ENCODE measurements around the gene SLC30A4.

- TF ChIP-seq CBX2 (IDR thresholded peaks at IDR 0.05; ENCODE audit: borderline replicate concordance, low read depth) (no peak), RAD21 (conservative IDR thresholded peaks at IDR 0.05 in 1 of 2, IDR thresholded peaks at IDR 0.05 in 1 of 2) (no peak), EHF (CRISPR knock-in tag; IDR thresholded peaks at IDR 0.05) (no peak), CTCF (IDR thresholded peaks at IDR 0.05) (no peak)
- TF ChIP-seq, protein P1, sequence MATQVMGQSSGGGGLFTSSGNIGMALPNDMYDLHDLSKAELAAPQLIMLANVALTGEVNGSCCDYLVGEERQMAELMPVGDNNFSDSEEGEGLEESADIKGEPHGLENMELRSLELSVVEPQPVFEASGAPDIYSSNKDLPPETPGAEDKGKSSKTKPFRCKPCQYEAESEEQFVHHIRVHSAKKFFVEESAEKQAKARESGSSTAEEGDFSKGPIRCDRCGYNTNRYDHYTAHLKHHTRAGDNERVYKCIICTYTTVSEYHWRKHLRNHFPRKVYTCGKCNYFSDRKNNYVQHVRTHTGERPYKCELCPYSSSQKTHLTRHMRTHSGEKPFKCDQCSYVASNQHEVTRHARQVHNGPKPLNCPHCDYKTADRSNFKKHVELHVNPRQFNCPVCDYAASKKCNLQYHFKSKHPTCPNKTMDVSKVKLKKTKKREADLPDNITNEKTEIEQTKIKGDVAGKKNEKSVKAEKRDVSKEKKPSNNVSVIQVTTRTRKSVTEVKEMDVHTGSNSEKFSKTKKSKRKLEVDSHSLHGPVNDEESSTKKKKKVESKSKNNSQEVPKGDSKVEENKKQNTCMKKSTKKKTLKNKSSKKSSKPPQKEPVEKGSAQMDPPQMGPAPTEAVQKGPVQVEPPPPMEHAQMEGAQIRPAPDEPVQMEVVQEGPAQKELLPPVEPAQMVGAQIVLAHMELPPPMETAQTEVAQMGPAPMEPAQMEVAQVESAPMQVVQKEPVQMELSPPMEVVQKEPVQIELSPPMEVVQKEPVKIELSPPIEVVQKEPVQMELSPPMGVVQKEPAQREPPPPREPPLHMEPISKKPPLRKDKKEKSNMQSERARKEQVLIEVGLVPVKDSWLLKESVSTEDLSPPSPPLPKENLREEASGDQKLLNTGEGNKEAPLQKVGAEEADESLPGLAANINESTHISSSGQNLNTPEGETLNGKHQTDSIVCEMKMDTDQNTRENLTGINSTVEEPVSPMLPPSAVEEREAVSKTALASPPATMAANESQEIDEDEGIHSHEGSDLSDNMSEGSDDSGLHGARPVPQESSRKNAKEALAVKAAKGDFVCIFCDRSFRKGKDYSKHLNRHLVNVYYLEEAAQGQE (IDR thresholded peaks at IDR 0.05): no peak
Measured at GRCh38 chr15:45439521-45440260, 82.9 kb downstream of the SLC30A4 start.
